Measurements from ENCODE around the gene MAZ. TPM values are rescaled to one million over a fixed set of nuclear protein-coding genes. Genes with fewer than 3 reads are reported as not detected.

MAZ gene
- total and polyA plus RNA-seq, 2 of the 8 experiments (the other 6 are each of a cell fraction or from before 2014, with no cell fraction given): 219 to 380 TPM

DNA sequence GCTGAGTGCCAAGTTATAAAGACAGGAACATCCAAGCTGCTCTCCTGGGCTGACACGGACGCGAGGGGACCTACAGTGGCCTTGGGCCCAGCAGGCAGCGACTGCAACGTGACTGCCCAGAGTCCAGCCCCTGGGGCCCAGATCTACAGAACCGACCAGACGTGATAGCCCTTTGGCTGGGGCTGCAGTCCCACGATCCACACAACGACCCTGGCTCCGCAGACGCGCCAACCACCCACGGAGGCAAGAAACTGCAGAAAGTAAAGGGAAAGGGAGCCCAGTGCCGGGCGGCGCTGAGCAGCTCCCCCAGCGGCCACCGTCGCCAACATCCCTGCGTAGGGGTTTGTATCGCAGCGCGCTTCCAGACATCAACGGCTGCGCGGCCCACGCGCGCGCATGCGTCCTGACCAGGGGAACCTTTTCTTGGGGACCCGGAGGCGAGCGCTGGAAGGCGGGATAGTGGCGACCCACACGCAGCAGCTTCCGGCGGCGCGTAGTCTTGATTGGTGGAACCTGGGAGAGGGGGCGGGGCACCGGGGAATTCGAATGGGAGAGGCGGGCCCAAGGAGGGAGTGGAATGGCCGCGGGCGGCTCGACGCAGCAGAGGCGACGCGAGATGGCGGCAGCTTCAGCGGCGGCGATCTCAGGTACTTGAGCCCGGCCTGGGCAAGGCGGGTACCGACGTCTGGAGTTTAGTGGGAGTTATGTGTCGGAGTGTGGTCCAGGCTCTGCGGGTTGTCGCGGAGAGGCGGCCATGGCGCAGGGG is 16.0 kb upstream of the MAZ start, which contains the start of gene KIF22 (continued):
- TF ChIP-seq CHD7 (IDR thresholded peaks at IDR 0.05; ENCODE audit: insufficient replicate concordance, low read length): no peak
- TF ChIP-seq CEBPB (IDR thresholded peaks at IDR 0.05; ENCODE audit: low read depth, low read length): no peak
- peak; percentile 84 for TF ChIP-seq TAF1 (IDR thresholded peaks at IDR 0.05; ENCODE audit: low read depth, low read length)
- peak; percentile 32; the same call in 1 of the 2 replicates for TF ChIP-seq KDM1A (IDR thresholded peaks at IDR 0.05; ENCODE audit: borderline replicate concordance, low read length)
- no peak; the same call in 1 of the 2 replicates for TF ChIP-seq RFX5 (IDR thresholded peaks at IDR 0.05; ENCODE audit: borderline replicate concordance, low read depth, low read length)
- no peak for TF ChIP-seq BCL11A (IDR thresholded peaks at IDR 0.05; ENCODE audit: low read depth in 2 of 2, low read length in 2 of 2)
- no peak for TF ChIP-seq FOSL1 (IDR thresholded peaks at IDR 0.05; ENCODE audit: insufficient read depth, low read depth, low read length)
- TF ChIP-seq SIX5 (IDR thresholded peaks at IDR 0.05; ENCODE audit: low read depth, low read length): peak; percentile 15; the same call in 1 of the 2 replicates
- no peak for TF ChIP-seq HDAC6 (IDR thresholded peaks at IDR 0.05; ENCODE audit: low read depth, low read length)
- TF ChIP-seq POLR2AphosphoS5 (IDR thresholded peaks at IDR 0.05; ENCODE audit: low read depth, low read length): peak; percentile 86

Data from H1 (cell line).